ENCODE measurements around the gene GLT6D1.

DNA sequence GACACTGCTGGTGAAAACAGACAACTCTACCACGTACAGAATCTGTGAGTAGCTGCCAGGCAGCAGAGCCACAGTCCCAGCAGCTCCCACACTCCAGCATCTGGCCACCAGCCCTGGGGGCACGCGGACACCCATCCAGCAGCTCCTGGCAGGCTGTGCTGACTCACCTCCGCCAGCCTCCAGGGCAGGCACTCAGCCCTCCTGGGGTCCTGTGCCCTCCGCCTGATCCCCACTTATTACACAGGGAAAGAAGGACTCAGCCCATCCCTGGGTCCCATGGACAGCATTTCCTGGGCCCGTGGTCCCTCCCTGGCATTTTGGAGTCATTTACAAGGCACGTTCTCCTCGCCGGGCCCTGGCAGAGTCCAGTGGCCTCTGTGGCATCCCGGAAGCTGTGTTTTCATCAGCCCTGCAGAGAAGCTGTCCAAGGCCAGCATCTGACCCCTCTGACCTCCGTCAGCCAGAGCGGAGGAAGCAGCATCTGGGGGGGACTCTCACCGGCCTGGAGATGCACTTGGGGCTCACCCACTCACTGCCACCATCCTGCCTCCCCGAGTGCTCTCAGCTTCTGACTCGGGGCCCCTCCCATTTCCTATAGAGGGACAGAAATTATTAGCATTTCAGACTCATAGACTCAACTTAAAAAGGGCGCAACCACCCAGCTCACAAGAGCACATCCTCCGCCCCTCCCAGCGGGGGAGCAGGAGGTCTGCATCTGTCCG lies 56.2 kb downstream of the GLT6D1 start:
- TF ChIP-seq YY1 (IDR thresholded peaks at IDR 0.05; ENCODE audit: insufficient read depth, insufficient read length) (no peak), ZNF274 (IDR thresholded peaks at IDR 0.05; ENCODE audit: low read depth, low read length) (no peak)
